Keratinocyte (primary cell): ENCODE data around the gene ARHGAP24. TPM values are rescaled to one million over a fixed set of nuclear protein-coding genes. Genes with fewer than 3 reads are reported as not detected.

ENCODE experiments used
- DNase-seq: peaks from one replicate; pipeline ENCODE4 v3.0.0-alpha.2; 2011; ENCODE audit warnings: low read depth, missing footprints, low spot score
- FAIRE-seq: peaks from 2 replicates; lab custom pipeline; 2011; peaks lifted over from hg19 to GRCh38; lab: Jason Lieb, UNC
- H2AFZ ChIP-seq: 2 replicates; pipeline ENCODE4 v1.6.0; 2012; ENCODE audit warnings: low read length, control low read depth, inconsistent platforms; ENCODE audit not compliant: control insufficient read depth
- H3K27ac ChIP-seq: 2 replicates; pipeline ENCODE4 v1.5.1; 2011; ENCODE audit warnings: low read length; ENCODE audit not compliant: control insufficient read depth, insufficient read depth
- H3K27me3 ChIP-seq: 3 replicates; pipeline ENCODE4 v1.6.0; 2011; ENCODE audit warnings: low read length; ENCODE audit not compliant: control insufficient read depth, insufficient read depth; ENCODE audit errors: extremely low read depth
- H3K36me3 ChIP-seq, 2 experiments: 2 replicates in 1 of 2; 3 replicates in 1 of 2; pipeline ENCODE4 v1.5.1; 2011; ENCODE audit warnings: low read length in 2 of 2, mild to moderate bottlenecking in 1 of 2; ENCODE audit not compliant: control insufficient read depth in 2 of 2, insufficient read depth in 2 of 2; ENCODE audit errors: extremely low read depth in 1 of 2
- H3K4me1 ChIP-seq: 3 replicates; pipeline ENCODE4 v1.5.1; 2011; ENCODE audit warnings: low read length; ENCODE audit not compliant: control insufficient read depth, insufficient read depth; ENCODE audit errors: extremely low read depth
- H3K4me2 ChIP-seq: 3 replicates; pipeline ENCODE4 v1.6.0; 2011; ENCODE audit warnings: low read depth, low read length; ENCODE audit not compliant: control insufficient read depth, insufficient read depth; ENCODE audit errors: extremely low read depth
- H3K4me3 ChIP-seq, 3 experiments: fragments of 200-600 bp in 1 of 3; sonication (generic) in 1 of 3; 2 replicates in 2 of 3; 3 replicates in 1 of 3; pipeline ENCODE4 v1.5.1; 2011 to 2016; ENCODE audit warnings: low read length in 3 of 3, mild to moderate bottlenecking in 3 of 3, control low read depth in 2 of 3, inconsistent platforms in 1 of 3, low read depth in 1 of 3, mixed read lengths in 1 of 3, mixed run types in 1 of 3, moderate library complexity in 1 of 3; ENCODE audit not compliant: control insufficient read depth in 2 of 3, insufficient read depth in 2 of 3; ENCODE audit errors: extremely low read depth in 1 of 3
- H3K79me2 ChIP-seq: 2 replicates; pipeline ENCODE4 v1.6.0; 2012; ENCODE audit warnings: low read length; ENCODE audit not compliant: control insufficient read depth, insufficient read depth
- H3K9ac ChIP-seq: 3 replicates; pipeline ENCODE4 v1.6.0; 2011; ENCODE audit warnings: low read length; ENCODE audit not compliant: control insufficient read depth, insufficient read depth; ENCODE audit errors: extremely low read depth
- H3K9me1 ChIP-seq: 3 replicates; pipeline ENCODE4 v1.6.0; 2011; ENCODE audit warnings: low read length; ENCODE audit not compliant: control insufficient read depth, insufficient read depth; ENCODE audit errors: extremely low read depth
- H3K9me3 ChIP-seq: 2 replicates; pipeline ENCODE4 v1.5.1; 2012; ENCODE audit warnings: low read depth, low read length; ENCODE audit not compliant: control insufficient read depth
- H4K20me1 ChIP-seq: 3 replicates; pipeline ENCODE4 v1.6.0; 2011; ENCODE audit warnings: low read length; ENCODE audit not compliant: control insufficient read depth, insufficient read depth; ENCODE audit errors: extremely low read depth
- CTCF ChIP-seq, 3 experiments: IDR thresholded peaks in 1 of 3; conservative IDR thresholded peaks in 1 of 3; optimal IDR thresholded peaks in 1 of 3; 2 replicates in 2 of 3; 3 replicates in 1 of 3; pipeline versions ENCODE3 to v1.5.1; 2011; ENCODE audit warnings: low read length in 3 of 3, mild to moderate bottlenecking in 3 of 3, moderate library complexity in 2 of 3, control low read depth in 1 of 3, inconsistent platforms in 1 of 3; ENCODE audit not compliant: insufficient read depth in 2 of 3; ENCODE audit errors: extremely low read depth in 1 of 3
- EZH2 ChIP-seq: IDR thresholded peaks from one replicate; pipeline ENCODE4 v1.6.1; 2012; ENCODE audit warnings: inconsistent platforms, mild to moderate bottlenecking, low read length, moderate library complexity
- dilution Hi-C: fragments of 300-500 bp; cut with MboI; formaldehyde crosslinking; loops from one replicate; pipeline ENCODE4 v1.7.0; 2020; ENCODE audit warnings: low sequenced_read_pairs; ENCODE audit not compliant: extremely low pct_ligation_motif_present
- polyA minus RNA-seq, 3 experiments: library from RNA; depleted of rRNA, polyadenylated mRNA; stranded (reverse); fragments of >200 nt; gene quantifications; 1 replicate in 1 of 3; 2 replicates in 1 of 3; 3 replicates in 1 of 3; pipeline ENCODE4 v1.2.3, GENCODE V29; 2011
- polyA plus RNA-seq, 5 experiments: library from polyadenylated mRNA; depleted of rRNA in 3 of 5; stranded (reverse) in 3 of 5; stranded (forward) in 1 of 5; unstranded in 1 of 5; fragments of >200 nt; gene quantifications; 1 replicate in 1 of 5; 2 replicates in 3 of 5; 3 replicates in 1 of 5; pipeline versions ENCODE4 v1.2.1 to v1.2.3, GENCODE V29; 2011 to 2012; ENCODE audit warnings: missing spikeins in 2 of 5, low read depth in 1 of 5, low replicate concordance in 1 of 5

ARHGAP24 gene
- polyA plus RNA-seq (0.56 to 1.1 TPM (median 0.87 TPM) in 3 replicates), polyA minus RNA-seq (0.66 to 5.3 TPM (median 4.1 TPM) in 3 replicates)
- polyA plus RNA-seq (2011; ENCODE audit: low read depth), result 2.8 TPM
- polyA plus RNA-seq (2011; cell fraction: cytosol; rRNA removed), result 0.60 and 0.61 TPM in 2 replicates
- polyA plus RNA-seq (2011; cell fraction: nucleus; rRNA removed), result 1.0 and 1.7 TPM in 2 replicates
- polyA plus RNA-seq (2012; ENCODE audit: low replicate concordance), result 0.32 and 1.7 TPM in 2 replicates
- polyA minus RNA-seq (2011; cell fraction: cytosol; rRNA and poly(A)+ RNA removed), result not detected
- polyA minus RNA-seq (2011; cell fraction: nucleus; rRNA and poly(A)+ RNA removed), result 3.7 and 4.3 TPM in 2 replicates

- Histone ChIP-seq H2AFZ (peak within 1 kb of the TSS; percentile 88), H3K27ac (peak within 1 kb of the TSS; percentile 21), H3K9me1 (no peaks in the 10 kb centered on the region), H3K9ac (peak within 1 kb of the TSS; percentile 49), H3K4me2 (peak within 1 kb of the TSS; percentile 65), H3K4me3 (peak within 1 kb of the TSS; percentile 56 to 67 (median 62)), H4K20me1 (no peaks in the 10 kb centered on the region), H3K27me3 (no peaks in the 10 kb centered on the region), H3K36me3 (no peaks in the 10 kb centered on the region), H3K79me2 (no peaks in the 10 kb centered on the region), H3K9me3 (no peaks in the 10 kb centered on the region), H3K4me1 (peaks cover 4% of the 10 kb centered on the region)
- dilution Hi-C loops, result no loop called here
- peak; percentile 91 for FAIRE-seq
- peak; percentile 35 for DNase-seq
- no peak for TF ChIP-seq EZH2
- peak in 1 of 3 experiments; percentile 35 for TF ChIP-seq CTCF (optimal IDR thresholded peaks at IDR 0.05 in 1 of 3, IDR thresholded peaks at IDR 0.05 in 1 of 3, conservative IDR thresholded peaks at IDR 0.05 in 1 of 3; ENCODE audit: extremely low read depth in 1 of 3, insufficient read depth in 2 of 3, low read length in 3 of 3)
Measured at GRCh38 chr4:85474818-85475630, at the start of gene ARHGAP24. Gene ARHGAP24 (plus strand): TSS chr4:85475150.

GRCh38 chr4:85426366-85426765 lies 48.6 kb upstream of the ARHGAP24 start:
- FAIRE-seq (no peak), DNase-seq (no peak)
- no peak overlapping the region for H3K27ac ChIP-seq
- H3K4me3 ChIP-seq, result no peak overlapping the region
- no peaks in the 10 kb centered on the region for H3K27me3 ChIP-seq
- no peak overlapping the region for H3K9ac ChIP-seq
- dilution Hi-C loops, result no loop called here
- H3K36me3 ChIP-seq, result no peaks in the 10 kb centered on the region
- H4K20me1 ChIP-seq, result no peaks in the 10 kb centered on the region
- no peak overlapping the region for H2AFZ ChIP-seq
- no peaks in the 10 kb centered on the region for H3K79me2 ChIP-seq
- H3K9me1 ChIP-seq, result no peaks in the 10 kb centered on the region
- H3K4me1 ChIP-seq, result no peaks in the 10 kb centered on the region
- H3K9me3 ChIP-seq, result no peaks in the 10 kb centered on the region
- H3K4me2 ChIP-seq, result no peak overlapping the region
- no peak for TF ChIP-seq EZH2
- TF ChIP-seq CTCF (optimal IDR thresholded peaks at IDR 0.05 in 1 of 3, IDR thresholded peaks at IDR 0.05 in 1 of 3, conservative IDR thresholded peaks at IDR 0.05 in 1 of 3; ENCODE audit: extremely low read depth in 1 of 3, insufficient read depth in 2 of 3, low read length in 3 of 3), result no peak
